Activated CD8-positive, alpha-beta T cell treated with anti-CD3 and anti-CD28 coated beads for 36 hours (primary cell): ENCODE measurements around the gene LMTK3. TPM values are rescaled to one million over a fixed set of nuclear protein-coding genes. Genes with fewer than 3 reads are reported as not detected.
A peak's percentile ranks its signal among the peaks of the same experiment; 100 is the strongest.

ENCODE experiments used
- ATAC-seq: fragments of 200-7000 bp; cut with Tn5 transposase; one replicate; pipeline ENCODE4 v1.10.0; 2021; ENCODE audit warnings: mild to moderate bottlenecking, moderate library complexity
- CTCF ChIA-PET: fragments of 350-600 bp; sonication (Branson Sonifier 250); formaldehyde crosslinking; loops from one replicate; lab custom pipeline; 2021; ENCODE audit warnings: antibody characterized with exemption; lab: Charles Lee
- POLR2A ChIA-PET: fragments of 350-600 bp; sonication (Branson Sonifier 250); formaldehyde crosslinking; loops from one replicate; lab custom pipeline; 2021; ENCODE audit warnings: antibody characterized with exemption; lab: Charles Lee
- DNase-seq: peaks from one replicate; pipeline ENCODE4 v3.0.0-alpha.2; 2020
- H3K27ac Mint-ChIP-seq: one replicate; pipeline ENCODE4 v1.8.0; 2021; ENCODE audit warnings: mild to moderate bottlenecking, mixed read lengths
- H3K27me3 Mint-ChIP-seq: one replicate; pipeline ENCODE4 v1.8.0; 2021; ENCODE audit warnings: mixed read lengths
- H3K36me3 Mint-ChIP-seq: one replicate; pipeline ENCODE4 v1.8.0; 2021; ENCODE audit warnings: low read depth, mixed read lengths
- H3K4me1 Mint-ChIP-seq: one replicate; pipeline ENCODE4 v1.8.0; 2021; ENCODE audit warnings: low read depth, mixed read lengths
- H3K4me3 Mint-ChIP-seq: one replicate; pipeline ENCODE4 v1.8.0; 2021; ENCODE audit warnings: mild to moderate bottlenecking, moderate library complexity, mixed read lengths
- H3K9me3 Mint-ChIP-seq: one replicate; pipeline ENCODE4 v1.8.0; 2021; ENCODE audit warnings: mixed read lengths
- intact Hi-C: fragments of 100-400 bp; cut with micrococcal nuclease; formaldehyde crosslinking; loops from one replicate; pipeline ENCODE4 v1.10.0; 2022
- total RNA-seq, 2 experiments: library from RNA; stranded (reverse); gene quantifications; one replicate each; pipeline ENCODE4 v1.2.3, GENCODE V29; 2021
- TF ChIP-seq, protein P1 (sequence below): fragments of 200-600 bp; IDR thresholded peaks from one replicate; pipeline ENCODE4 v1.8.0; 2022; ENCODE audit warnings: antibody characterized with exemption, mild to moderate bottlenecking

LMTK3 gene
- total RNA-seq, 2 experiments from 2014 or later: 3.4 to 4.0 TPM

GRCh38 chr19:48497728-48498594, 13.7 kb downstream of the LMTK3 start:
- Mint-ChIP-seq H3K4me3 (no peak overlapping the region), H3K27ac (no peak overlapping the region), H3K9me3 (no peaks in the 10 kb centered on the region), H3K4me1 (peaks cover 16% of the 10 kb centered on the region), H3K27me3 (peaks cover 13% of the 10 kb centered on the region), H3K36me3 (no peaks in the 10 kb centered on the region)
- ChIA-PET POLR2A (no interaction called here), CTCF (no interaction called here)
- intact Hi-C loops: no loop called here
- DNase-seq (no peak), ATAC-seq (no peak)
- TF ChIP-seq, protein P1, sequence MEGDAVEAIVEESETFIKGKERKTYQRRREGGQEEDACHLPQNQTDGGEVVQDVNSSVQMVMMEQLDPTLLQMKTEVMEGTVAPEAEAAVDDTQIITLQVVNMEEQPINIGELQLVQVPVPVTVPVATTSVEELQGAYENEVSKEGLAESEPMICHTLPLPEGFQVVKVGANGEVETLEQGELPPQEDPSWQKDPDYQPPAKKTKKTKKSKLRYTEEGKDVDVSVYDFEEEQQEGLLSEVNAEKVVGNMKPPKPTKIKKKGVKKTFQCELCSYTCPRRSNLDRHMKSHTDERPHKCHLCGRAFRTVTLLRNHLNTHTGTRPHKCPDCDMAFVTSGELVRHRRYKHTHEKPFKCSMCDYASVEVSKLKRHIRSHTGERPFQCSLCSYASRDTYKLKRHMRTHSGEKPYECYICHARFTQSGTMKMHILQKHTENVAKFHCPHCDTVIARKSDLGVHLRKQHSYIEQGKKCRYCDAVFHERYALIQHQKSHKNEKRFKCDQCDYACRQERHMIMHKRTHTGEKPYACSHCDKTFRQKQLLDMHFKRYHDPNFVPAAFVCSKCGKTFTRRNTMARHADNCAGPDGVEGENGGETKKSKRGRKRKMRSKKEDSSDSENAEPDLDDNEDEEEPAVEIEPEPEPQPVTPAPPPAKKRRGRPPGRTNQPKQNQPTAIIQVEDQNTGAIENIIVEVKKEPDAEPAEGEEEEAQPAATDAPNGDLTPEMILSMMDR: no peak

DNA sequence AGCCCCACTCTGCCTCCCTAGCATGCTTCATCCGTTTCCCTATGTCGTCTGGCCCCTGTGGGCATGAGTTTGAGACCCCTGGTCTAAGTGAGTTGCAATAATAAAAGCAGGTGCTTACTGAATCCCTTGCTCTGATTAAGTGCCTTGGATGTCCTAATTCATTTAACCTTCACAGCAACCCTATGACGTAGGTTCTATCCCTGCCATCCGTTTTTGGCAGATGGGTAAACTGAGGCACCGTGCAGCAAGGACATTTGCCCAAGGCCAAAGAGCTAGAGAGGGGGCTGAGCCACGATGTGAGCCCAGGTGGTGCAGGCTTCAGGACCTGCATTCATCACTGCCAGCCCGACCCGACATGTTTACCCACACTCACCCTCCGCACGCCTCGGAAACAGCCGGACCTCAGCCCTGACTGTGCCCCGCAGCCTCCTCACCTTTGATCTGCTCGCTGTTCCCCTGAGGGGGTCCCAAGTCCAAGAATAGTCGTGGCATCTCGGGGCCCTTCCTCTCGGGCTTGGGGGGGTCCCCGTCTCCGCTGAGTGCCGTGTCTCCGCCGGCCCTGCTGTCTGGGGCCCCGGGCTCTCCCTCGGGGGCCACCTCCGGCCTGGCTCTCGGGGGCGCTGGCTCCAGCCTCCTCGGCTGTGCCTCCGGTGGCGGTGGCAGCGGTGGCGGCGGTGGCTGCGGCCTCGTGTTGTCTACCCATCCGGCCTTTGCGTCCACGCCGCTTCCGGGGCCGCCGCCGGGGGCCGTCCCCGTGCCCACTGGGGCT, 14.5 kb downstream of the LMTK3 start:
- peaks cover 23% of the 10 kb centered on the region for H3K4me1 Mint-ChIP-seq
- no peak for DNase-seq
- no peaks in the 10 kb centered on the region for H3K9me3 Mint-ChIP-seq
- H3K27ac Mint-ChIP-seq: no peak overlapping the region
- no peak overlapping the region for H3K4me3 Mint-ChIP-seq
- no peak for ATAC-seq
- H3K36me3 Mint-ChIP-seq: no peaks in the 10 kb centered on the region
- H3K27me3 Mint-ChIP-seq: peaks cover 16% of the 10 kb centered on the region
- ChIA-PET POLR2A (interaction anchor here (0.5 kb wide), 1 partner anchor 15 kb away, joined by 3 read pairs; no protein-coding TSS in a partner anchor), CTCF (no interaction called here)
- intact Hi-C loops: no loop called here
- TF ChIP-seq, protein P1: no peak

DNA sequence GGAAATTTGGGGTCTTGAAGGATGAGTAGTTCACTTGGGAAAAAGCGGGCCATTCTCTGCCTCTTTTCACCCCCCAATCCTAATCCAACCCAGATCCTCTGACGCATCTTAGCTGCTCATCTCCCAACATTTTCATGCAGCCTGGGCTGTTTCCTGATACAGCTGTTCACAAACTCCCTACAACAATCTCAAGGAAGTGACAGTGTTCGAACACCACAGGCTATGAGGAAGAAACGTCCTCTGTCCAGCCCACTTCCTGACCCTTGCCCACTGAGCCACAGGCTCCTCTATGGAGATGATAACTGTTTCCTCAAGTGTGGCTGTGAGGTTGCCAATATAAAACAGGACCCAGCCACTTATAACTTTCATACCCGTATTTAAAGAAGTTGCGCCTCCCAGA, 16.2 kb downstream of the LMTK3 start:
- TF ChIP-seq, protein P1: no peak
- Mint-ChIP-seq H3K4me3 (no peak overlapping the region), H3K27me3 (peaks cover 21% of the 10 kb centered on the region), H3K4me1 (peaks cover 25% of the 10 kb centered on the region), H3K36me3 (no peaks in the 10 kb centered on the region), H3K9me3 (no peaks in the 10 kb centered on the region), H3K27ac (no peak overlapping the region)
- ChIA-PET POLR2A (interaction anchor here (0.6 kb wide), 1 partner anchor 94 kb away, joined by 3 read pairs; no protein-coding TSS in a partner anchor), CTCF (interaction anchor here (1.0 kb wide), 1 partner anchor 12 kb away, joined by 3 read pairs; no protein-coding TSS in a partner anchor)
- no peak for ATAC-seq
- intact Hi-C loops: no loop called here
- DNase-seq: no peak

GRCh38 chr19:48493718-48494401, 17.8 kb downstream of the LMTK3 start:
- CTCF ChIA-PET: interaction anchor here (0.9 to 1.9 kb wide), 7 partner anchors 10 to 103 kb away, joined by 3 to 8 read pairs (median 3); partner anchors contain the start of gene KDELR1
- Mint-ChIP-seq H3K4me1 (peaks cover 25% of the 10 kb centered on the region), H3K27me3 (peaks cover 24% of the 10 kb centered on the region), H3K9me3 (no peaks in the 10 kb centered on the region), H3K27ac (no peak overlapping the region), H3K4me3 (peak overlapping the region; percentile 67), H3K36me3 (no peaks in the 10 kb centered on the region)
- DNase-seq (no peak), ATAC-seq (peak; percentile 3)
- POLR2A ChIA-PET: interaction anchor here (0.5 to 1.6 kb wide), 3 partner anchors 12 to 1246 kb away, joined by 3 to 4 read pairs (median 4); no protein-coding TSS in a partner anchor
- intact Hi-C loops: no loop called here
- TF ChIP-seq, protein P1: no peak
